Lower leg skin (tissue), 4 donors: ENCODE data around the gene PARK7. TPM values are rescaled to one million over a fixed set of nuclear protein-coding genes. Genes with fewer than 3 reads are reported as not detected.

ENCODE experiments used
- DNase-seq, 2 donors: peaks; one replicate each; pipeline ENCODE4 v3.0.0-alpha.2; 2019; ENCODE audit warnings: low spot score in 2 of 2
- H3K4me3 ChIP-seq: fragments of 200-600 bp; sonication (generic); 2 replicates; pipeline ENCODE4 v1.5.1; 2017; ENCODE audit warnings: mild to moderate bottlenecking, low read depth; ENCODE audit not compliant: poor library complexity, severe bottlenecking
- CTCF ChIP-seq, 3 donors: fragments of 450-650 bp; IDR thresholded peaks; one replicate each; pipeline ENCODE4 v1.5.1; 2016; ENCODE audit warnings: antibody characterized with exemption in 3 of 3, mild to moderate bottlenecking in 3 of 3, moderate library complexity in 2 of 3
- POLR2A ChIP-seq, 2 donors: fragments of 450-650 bp; IDR thresholded peaks; one replicate each; pipeline ENCODE4 v1.6.1; 2016 to 2017; ENCODE audit warnings: antibody characterized with exemption in 2 of 2, mild to moderate bottlenecking in 1 of 2, moderate library complexity in 1 of 2
- WGBS, 2 donors: methylation state at CpG; one replicate each; pipeline ENCODE4 v1.1.5; 2018; 5-methylcytosine and 5-hydroxymethylcytosine counted together
- intact Hi-C: fragments of 100-400 bp; cut with DNase I; formaldehyde crosslinking; loops from one replicate; pipeline ENCODE4 v1.15.0; 2023; ENCODE audit warnings: low total_unique reads
- total RNA-seq, 4 donors: library from RNA; depleted of rRNA; stranded (reverse); fragments of >200 nt; gene quantifications; one replicate each; pipeline ENCODE4 v1.1.0, GENCODE V29; 2016

PARK7 gene
- total RNA-seq, 4 donors from 2014 or later: 74.8 to 94.0 (median 87.8) TPM

GRCh38 chr1:8013800-8014199 is 52.3 kb downstream of the PARK7 start:
- WGBS, 2 donors: 55 to 66% methylated on average over 6 of the region's 6 CpGs
- TF ChIP-seq CTCF (IDR thresholded peaks at IDR 0.05) (no peak), POLR2A (IDR thresholded peaks at IDR 0.05) (no peak)
- no peak for DNase-seq
- intact Hi-C loops: no loop called here
- no peak overlapping the region for H3K4me3 ChIP-seq

- H3K4me3 ChIP-seq: no peak overlapping the region
- intact Hi-C loops: no loop called here
- DNase-seq: no peak
- TF ChIP-seq CTCF (IDR thresholded peaks at IDR 0.05) (no peak), POLR2A (IDR thresholded peaks at IDR 0.05) (no peak)
- 61 to 68% methylated on average over 10 of the region's 10 CpGs for WGBS, 2 donors
Observed at GRCh38 chr1:8014381-8014988, 53.0 kb downstream of the PARK7 start.

GRCh38 chr1:8015036-8015808 is 53.7 kb downstream of the PARK7 start:
- peak in 1 of 3 donors; percentile 22 for TF ChIP-seq CTCF (IDR thresholded peaks at IDR 0.05)
- TF ChIP-seq POLR2A (IDR thresholded peaks at IDR 0.05): no peak
- no peak overlapping the region for H3K4me3 ChIP-seq
- intact Hi-C loops: no loop called here
- DNase-seq: peak in 1 of 2 donors; percentile 76
- WGBS, 2 donors: 23 to 24% methylated on average over 8 of the region's 8 CpGs

- no peak overlapping the region for H3K4me3 ChIP-seq
- WGBS, 2 donors: 27% methylated on average over 2 of the region's 2 CpGs
- intact Hi-C loops: no loop called here
- TF ChIP-seq CTCF (IDR thresholded peaks at IDR 0.05) (no peak), POLR2A (IDR thresholded peaks at IDR 0.05) (no peak)
- no peak for DNase-seq
Observed at GRCh38 chr1:8015809-8016165, 54.3 kb downstream of the PARK7 start.

GRCh38 chr1:8016210-8016894 is 54.8 kb downstream of the PARK7 start:
- no peak for DNase-seq
- intact Hi-C loops: no loop called here
- 28 to 34% methylated on average over 4 of the region's 4 CpGs for WGBS, 2 donors
- H3K4me3 ChIP-seq: no peak overlapping the region
- TF ChIP-seq CTCF (IDR thresholded peaks at IDR 0.05) (no peak), POLR2A (IDR thresholded peaks at IDR 0.05) (no peak)
